Measurements from ENCODE around the gene CPN2. TPM values are rescaled to one million over a fixed set of nuclear protein-coding genes. Genes with fewer than 3 reads are reported as not detected.

Gene CPN2
- polyA plus RNA-seq, 2 of the 4 experiments (the other 2 are of a cell fraction): not detected

GRCh38 chr3:194323785-194324735, 27.1 kb downstream of the CPN2 start (continued):
- TF ChIP-seq FOSL2 (IDR thresholded peaks at IDR 0.05) (no peak), FOSL2 (CRISPR knock-in tag; IDR thresholded peaks at IDR 0.05) (no peak), RCOR1 (IDR thresholded peaks at IDR 0.05; ENCODE audit: low read depth, low read length) (no peak), CEBPB (IDR thresholded peaks at IDR 0.05) (no peak), EHF (CRISPR knock-in tag; IDR thresholded peaks at IDR 0.05) (peak; percentile 85; the same call in 1 of the 2 replicates), MAX (IDR thresholded peaks at IDR 0.05) (0 out of 2 replicates have a peak, but pooled peaks have one; percentile 50), CHD2 (IDR thresholded peaks at IDR 0.05; ENCODE audit: low read length, partially characterized antibody) (no peak)

DNA sequence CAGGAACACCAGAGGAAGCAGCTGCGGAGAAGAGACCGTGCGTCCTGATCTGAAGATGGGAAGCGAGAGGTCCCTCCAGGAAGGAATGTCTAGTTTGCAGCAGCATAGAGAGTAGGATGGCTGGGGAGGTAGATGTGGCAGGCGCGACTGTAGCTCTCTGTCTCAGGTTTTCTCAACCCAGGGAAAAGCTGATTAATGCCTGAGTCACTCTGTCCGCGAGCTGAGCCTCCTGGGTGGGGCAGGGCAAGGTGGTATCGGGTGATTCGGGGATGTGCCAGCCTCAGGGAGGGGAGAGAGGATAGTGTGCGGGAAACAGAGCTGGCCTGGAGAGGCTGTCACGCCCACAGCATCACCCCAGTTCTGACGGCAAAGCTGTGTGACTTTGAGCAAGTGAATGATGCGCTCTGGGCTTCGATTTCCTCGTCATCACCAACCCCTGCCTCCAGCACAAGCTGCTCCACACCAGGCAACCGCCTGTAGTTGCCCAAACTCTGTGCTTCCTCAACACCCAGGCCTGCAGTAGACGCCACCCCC, 28.4 kb downstream of the CPN2 start:
- Histone ChIP-seq H3K4me2 (peak overlapping the region; percentile 90), H3K27ac (peak overlapping the region; percentile 95 to 96), H3K4me3 (peak overlapping the region; percentile 66), H3K4me1 (peaks cover 43% of the 10 kb centered on the region), H3K9me3 (no peaks in the 10 kb centered on the region)
- CTCF ChIA-PET: interaction anchor here (1.0 to 1.6 kb wide), 6 partner anchors 11 to 542 kb away, joined by 3 to 7 read pairs (median 4); partner anchors contain the start of gene TMEM44
- POLR2A ChIA-PET: interaction anchor here (0.6 to 1.7 kb wide), 8 partner anchors 10 to 542 kb away, joined by 3 to 12 read pairs (median 4); partner anchors contain the start of gene HES1
- ATAC-seq (peak; percentile 79 to 81), DNase-seq (ENCODE audit: low read depth in 1 of 2, low spot score in 1 of 2) (peak; percentile 84 to 91), FAIRE-seq (no peak)
- no peak for TF ChIP-seq HOXB5 (CRISPR knock-in tag; IDR thresholded peaks at IDR 0.05)
- no peak for TF ChIP-seq ESRRA (IDR thresholded peaks at IDR 0.05; ENCODE audit: borderline replicate concordance, low read length)
- TF ChIP-seq MAFK (IDR thresholded peaks at IDR 0.05; ENCODE audit: partially characterized antibody): peak; percentile 59
- peak; percentile 1 for TF ChIP-seq CHD2 (IDR thresholded peaks at IDR 0.05; ENCODE audit: low read length, partially characterized antibody)
- peak; percentile 36; the same call in 1 of the 2 replicates for TF ChIP-seq FOSL2 (IDR thresholded peaks at IDR 0.05)
- TF ChIP-seq FOSL2 (CRISPR knock-in tag; IDR thresholded peaks at IDR 0.05): peak; percentile 85
- TF ChIP-seq, protein P1, sequence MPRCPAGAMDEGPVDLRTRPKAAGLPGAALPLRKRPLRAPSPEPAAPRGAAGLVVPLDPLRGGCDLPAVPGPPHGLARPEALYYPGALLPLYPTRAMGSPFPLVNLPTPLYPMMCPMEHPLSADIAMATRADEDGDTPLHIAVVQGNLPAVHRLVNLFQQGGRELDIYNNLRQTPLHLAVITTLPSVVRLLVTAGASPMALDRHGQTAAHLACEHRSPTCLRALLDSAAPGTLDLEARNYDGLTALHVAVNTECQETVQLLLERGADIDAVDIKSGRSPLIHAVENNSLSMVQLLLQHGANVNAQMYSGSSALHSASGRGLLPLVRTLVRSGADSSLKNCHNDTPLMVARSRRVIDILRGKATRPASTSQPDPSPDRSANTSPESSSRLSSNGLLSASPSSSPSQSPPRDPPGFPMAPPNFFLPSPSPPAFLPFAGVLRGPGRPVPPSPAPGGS (IDR thresholded peaks at IDR 0.05): 0 out of 3 replicates have a peak, but pooled peaks have one; percentile 17
- TF ChIP-seq ZSCAN20 (CRISPR knock-in tag; IDR thresholded peaks at IDR 0.05): no peak
- TF ChIP-seq SMC3 (IDR thresholded peaks at IDR 0.05): no peak
- TF ChIP-seq JUN (IDR thresholded peaks at IDR 0.05): peak; percentile 27 to 33; a peak in 2 of 5 replicates
- peak; percentile 30; the same call in 1 of the 2 replicates for TF ChIP-seq POLR2A (IDR thresholded peaks at IDR 0.05; ENCODE audit: low read length)
- peak; percentile 56 for TF ChIP-seq JUNB (IDR thresholded peaks at IDR 0.05)
- TF ChIP-seq KDM5A (IDR thresholded peaks at IDR 0.05): no peak
- TF ChIP-seq HEYL (CRISPR knock-in tag; IDR thresholded peaks at IDR 0.05): no peak
- peak; percentile 74 for TF ChIP-seq ZFP36 (IDR thresholded peaks at IDR 0.05; ENCODE audit: borderline replicate concordance, partially characterized antibody)
- no peak for TF ChIP-seq E2F6 (IDR thresholded peaks at IDR 0.05; ENCODE audit: borderline replicate concordance, low read depth)
- TF ChIP-seq TFCP2L1 (CRISPR knock-in tag; IDR thresholded peaks at IDR 0.05): no peak
- TF ChIP-seq MAX (IDR thresholded peaks at IDR 0.05): peak; percentile 46
- 3% methylated on average over 14 of the region's 18 CpGs for WGBS (ENCODE audit: missing lambda C conversion rate)
